ENCODE results near the gene USP2. TPM values are rescaled to one million over a fixed set of nuclear protein-coding genes. Genes with fewer than 3 reads are reported as not detected.

Gene USP2
- total RNA-seq, 1 donor from 2014 or later: 3.0 TPM

- ATAC-seq (no peak), DNase-seq (no peak)
- intact Hi-C loops (cut with DNase I): no loop called here
- TF ChIP-seq CTCF (IDR thresholded peaks at IDR 0.05): no peak
- H3K27ac ChIP-seq: no peak overlapping the region
- H3K9me3 ChIP-seq: no peaks in the 10 kb centered on the region
- H3K36me3 ChIP-seq: peaks cover 64% of the 10 kb centered on the region
- H3K4me1 ChIP-seq: no peaks in the 10 kb centered on the region
- H3K4me3 ChIP-seq: no peak overlapping the region
- no peaks in the 10 kb centered on the region for H3K27me3 ChIP-seq
Observed at GRCh38 chr11:119305556-119306372, 75.7 kb downstream of the USP2 start.

Small RNA genes lying within 50 kb of the gene (microRNA-seq; reads per million reads assigned to microRNA genes)
- gene MIR6756 (ENCODE audit: borderline microRNAs expressed): not detected

Other genes with a start within 250 kb of the USP2 start
- gene ABCG4, start 232.6 kb downstream of the USP2 start, total RNA-seq: 0.14 TPM
- gene NLRX1, start 213.0 kb downstream of the USP2 start, total RNA-seq: 17.7 TPM
- gene NHERF4, start 196.2 kb downstream of the USP2 start, total RNA-seq: 0.81 TPM
- 30.0 TPM for gene CBL, start 175.4 kb downstream of the USP2 start, total RNA-seq
- 134 TPM for gene MCAM, start 64.6 kb downstream of the USP2 start, total RNA-seq
- gene RNF26, start 47.2 kb downstream of the USP2 start, total RNA-seq: 23.2 TPM
- 47.6 TPM for gene C1QTNF5, start 40.8 kb downstream of the USP2 start, total RNA-seq
- not detected for gene MFRP, start 35.0 kb downstream of the USP2 start, total RNA-seq
- gene THY1, start 41.5 kb upstream of the USP2 start, total RNA-seq: 7.8 TPM